GM18498 (cell line): ENCODE data around the gene MSMP.

Experiments
- ATAC-seq: cut with Tn5 transposase; IDR thresholded peaks from one replicate; pipeline ENCODE4 v1.9.1; 2021; ENCODE audit warnings: mild to moderate bottlenecking, moderate library complexity; ENCODE audit not compliant: unreplicated experiment

The MSMP gene

GRCh38 chr9:35754264-35754663 is at the start of gene MSMP:
MSMP (minus strand) TSS chr9:35754276; CDS start chr9:35754129, 147 bp downstream.
- ATAC-seq: no peak

- ATAC-seq: no peak
These were observed 47.5 kb upstream of the MSMP start for GRCh38 chr9:35801328-35802128.

GRCh38 chr9:35800530-35800929 is 46.5 kb upstream of the MSMP start:
- no peak for ATAC-seq

GRCh38 chr9:35798658-35799374 is 44.7 kb upstream of the MSMP start:
- no peak for ATAC-seq

- no peak for ATAC-seq
These were observed 43.4 kb upstream of the MSMP start for GRCh38 chr9:35797311-35798109.

GRCh38 chr9:35795695-35796094 is 41.6 kb upstream of the MSMP start:
- ATAC-seq: no peak

GRCh38 chr9:35793461-35793860 is 39.4 kb upstream of the MSMP start:
- no peak for ATAC-seq

GRCh38 chr9:35792826-35793225 is 38.8 kb upstream of the MSMP start:
- no peak for ATAC-seq

- ATAC-seq: no peak
These were observed 38.1 kb upstream of the MSMP start for GRCh38 chr9:35792024-35792813.

GRCh38 chr9:35791297-35791921 is 37.3 kb upstream of the MSMP start, which contains the start of gene NPR2:
NPR2 (plus strand) TSS chr9:35791591; CDS start chr9:35792409, 818 bp downstream.
- no peak for ATAC-seq

GRCh38 chr9:35790385-35791296 is 36.6 kb upstream of the MSMP start:
- no peak for ATAC-seq

GRCh38 chr9:35790025-35790384 is 35.9 kb upstream of the MSMP start:
- no peak for ATAC-seq

GRCh38 chr9:35789541-35789940 is 35.5 kb upstream of the MSMP start:
- ATAC-seq: no peak

- ATAC-seq: no peak
These were observed 29.3 kb upstream of the MSMP start for GRCh38 chr9:35783418-35783817.

- ATAC-seq: no peak
These were observed 27.0 kb upstream of the MSMP start for GRCh38 chr9:35781066-35781465.

GRCh38 chr9:35778496-35778895 is 24.4 kb upstream of the MSMP start:
- ATAC-seq: no peak

- ATAC-seq: no peak
These were observed 21.9 kb upstream of the MSMP start for GRCh38 chr9:35776018-35776417.

GRCh38 chr9:35774907-35775635 is 21.0 kb upstream of the MSMP start:
- no peak for ATAC-seq
